ENCODE measurements around the gene ZNF236.

The ZNF236 gene

GRCh38 chr18:76995896-76996295 lies 173.5 kb downstream of the ZNF236 start:
- intact Hi-C loops (cut with DNase I; ENCODE audit: low total_unique reads): no loop called here
- no peak for DNase-seq
- Histone ChIP-seq H3K36me3 (no peaks in the 10 kb centered on the region), H3K27ac (no peak overlapping the region), H3K27me3 (no peaks in the 10 kb centered on the region), H3K4me1 (peaks cover 0 to 4% (median 0%) of the 10 kb centered on the region in 4 donors), H3K9me3 (no peaks in the 10 kb centered on the region), H3K4me3 (no peak overlapping the region)
- TF ChIP-seq, protein P1, sequence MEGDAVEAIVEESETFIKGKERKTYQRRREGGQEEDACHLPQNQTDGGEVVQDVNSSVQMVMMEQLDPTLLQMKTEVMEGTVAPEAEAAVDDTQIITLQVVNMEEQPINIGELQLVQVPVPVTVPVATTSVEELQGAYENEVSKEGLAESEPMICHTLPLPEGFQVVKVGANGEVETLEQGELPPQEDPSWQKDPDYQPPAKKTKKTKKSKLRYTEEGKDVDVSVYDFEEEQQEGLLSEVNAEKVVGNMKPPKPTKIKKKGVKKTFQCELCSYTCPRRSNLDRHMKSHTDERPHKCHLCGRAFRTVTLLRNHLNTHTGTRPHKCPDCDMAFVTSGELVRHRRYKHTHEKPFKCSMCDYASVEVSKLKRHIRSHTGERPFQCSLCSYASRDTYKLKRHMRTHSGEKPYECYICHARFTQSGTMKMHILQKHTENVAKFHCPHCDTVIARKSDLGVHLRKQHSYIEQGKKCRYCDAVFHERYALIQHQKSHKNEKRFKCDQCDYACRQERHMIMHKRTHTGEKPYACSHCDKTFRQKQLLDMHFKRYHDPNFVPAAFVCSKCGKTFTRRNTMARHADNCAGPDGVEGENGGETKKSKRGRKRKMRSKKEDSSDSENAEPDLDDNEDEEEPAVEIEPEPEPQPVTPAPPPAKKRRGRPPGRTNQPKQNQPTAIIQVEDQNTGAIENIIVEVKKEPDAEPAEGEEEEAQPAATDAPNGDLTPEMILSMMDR (IDR thresholded peaks at IDR 0.05): no peak

GRCh38 chr18:76996429-76996828 lies 174.1 kb downstream of the ZNF236 start:
- Histone ChIP-seq H3K27ac (no peak overlapping the region), H3K4me3 (no peak overlapping the region), H3K36me3 (no peaks in the 10 kb centered on the region), H3K4me1 (peaks cover 0 to 6% (median 0%) of the 10 kb centered on the region in 4 donors), H3K9me3 (no peaks in the 10 kb centered on the region), H3K27me3 (no peaks in the 10 kb centered on the region)
- DNase-seq: no peak
- intact Hi-C loops (cut with DNase I; ENCODE audit: low total_unique reads): no loop called here
- TF ChIP-seq, protein P1 (IDR thresholded peaks at IDR 0.05): no peak

GRCh38 chr18:76997951-76998808 lies 175.8 kb downstream of the ZNF236 start:
- no peaks in the 10 kb centered on the region for H3K36me3 ChIP-seq
- H3K9me3 ChIP-seq: no peaks in the 10 kb centered on the region
- no peak overlapping the region for H3K4me3 ChIP-seq
- TF ChIP-seq, protein P1 (IDR thresholded peaks at IDR 0.05): no peak
- H3K27me3 ChIP-seq: no peaks in the 10 kb centered on the region
- no peak overlapping the region for H3K27ac ChIP-seq
- DNase-seq: no peak
- intact Hi-C loops (cut with DNase I; ENCODE audit: low total_unique reads): no loop called here
- H3K4me1 ChIP-seq: peaks cover 0 to 6% (median 0%) of the 10 kb centered on the region in 4 donors

DNA sequence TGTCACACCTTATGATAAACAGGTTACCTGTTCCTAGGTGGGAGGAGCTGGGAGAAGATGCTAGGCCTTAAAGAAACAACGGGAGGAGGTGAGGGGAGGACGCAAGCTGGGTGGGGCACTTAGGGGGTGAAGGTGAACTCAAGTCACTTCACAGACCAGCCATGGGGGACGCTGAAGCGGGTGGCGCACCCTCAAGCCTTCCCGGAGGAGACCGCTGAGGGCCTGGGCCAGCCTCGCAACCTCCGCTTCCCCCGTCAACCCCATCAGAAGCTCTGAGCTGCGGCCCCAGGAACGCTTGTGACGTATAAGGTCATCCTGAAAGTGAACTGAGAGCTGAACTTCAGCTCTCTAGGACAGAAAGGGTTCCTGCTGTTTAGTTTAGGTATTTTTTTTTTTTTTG lies 176.7 kb downstream of the ZNF236 start:
- H3K9me3 ChIP-seq: no peaks in the 10 kb centered on the region
- H3K36me3 ChIP-seq: no peaks in the 10 kb centered on the region
- no peaks in the 10 kb centered on the region for H3K27me3 ChIP-seq
- TF ChIP-seq, protein P1 (IDR thresholded peaks at IDR 0.05): no peak
- DNase-seq: no peak
- intact Hi-C loops (cut with DNase I; ENCODE audit: low total_unique reads): no loop called here
- H3K4me3 ChIP-seq: no peak overlapping the region
- H3K4me1 ChIP-seq: peaks cover 0 to 6% (median 0%) of the 10 kb centered on the region in 4 donors
- no peak overlapping the region for H3K27ac ChIP-seq

DNA sequence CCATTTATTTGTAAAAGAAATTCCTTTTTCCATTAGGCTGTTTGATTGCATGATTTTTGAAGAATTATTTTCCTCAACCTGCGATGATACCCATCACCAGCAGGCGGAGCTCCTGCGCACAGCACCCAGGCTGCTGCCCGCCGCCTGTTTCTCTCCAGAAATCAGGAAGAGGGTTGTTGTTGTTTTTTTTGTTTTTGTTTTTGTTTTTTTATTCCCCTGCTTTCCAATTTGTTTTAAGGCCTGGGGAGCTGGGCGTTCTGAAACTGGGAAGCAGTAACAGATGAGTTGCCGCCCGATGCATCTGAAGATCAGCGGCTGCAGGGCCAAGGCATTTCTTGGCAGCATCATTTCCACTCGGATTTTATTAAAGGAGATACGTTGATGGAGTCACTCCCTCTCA lies 178.2 kb downstream of the ZNF236 start:
- intact Hi-C loops (cut with DNase I; ENCODE audit: low total_unique reads): loop anchor here (5.0 kb wide), 1 partner anchor 207 kb away; no protein-coding TSS in a partner anchor
- H3K27me3 ChIP-seq: no peaks in the 10 kb centered on the region
- DNase-seq: no peak
- H3K4me3 ChIP-seq: peak overlapping the region in 1 of 2 donors; percentile 27
- TF ChIP-seq, protein P1 (IDR thresholded peaks at IDR 0.05): peak; percentile 90 to 97
- H3K36me3 ChIP-seq: peaks cover 0 to 6% (median 0%) of the 10 kb centered on the region in 3 donors
- H3K9me3 ChIP-seq: no peaks in the 10 kb centered on the region
- H3K4me1 ChIP-seq: peaks cover 0 to 6% (median 0%) of the 10 kb centered on the region in 4 donors
- H3K27ac ChIP-seq: no peak overlapping the region
